HG02642 (cell line): ENCODE data around the gene WDR43.

Experiments used
- ATAC-seq: cut with Tn5 transposase; IDR thresholded peaks from one replicate; pipeline ENCODE4 v1.9.1; 2021; ENCODE audit warnings: mild to moderate bottlenecking; ENCODE audit not compliant: unreplicated experiment, poor library complexity

The WDR43 gene

DNA sequence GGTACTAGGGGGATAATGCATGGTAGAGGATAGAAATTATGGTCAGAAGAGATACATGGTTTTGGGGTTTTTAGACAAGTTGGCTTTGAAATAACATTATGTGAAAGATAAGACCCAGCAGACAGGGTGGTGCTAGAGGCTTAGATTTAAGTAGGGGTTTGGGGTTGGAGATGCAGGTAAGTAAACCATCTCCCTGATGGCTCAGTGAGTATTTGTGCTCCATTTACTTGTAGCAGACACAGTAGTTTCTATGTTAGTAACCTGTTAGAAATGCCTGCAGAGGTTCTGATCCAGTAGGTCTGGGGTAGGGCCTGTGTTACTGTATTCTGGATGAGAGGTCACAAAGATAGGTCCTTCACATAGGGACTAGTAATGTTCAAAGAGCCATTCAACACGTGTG is 13.7 kb downstream of the WDR43 start:
- ATAC-seq = no peak

DNA sequence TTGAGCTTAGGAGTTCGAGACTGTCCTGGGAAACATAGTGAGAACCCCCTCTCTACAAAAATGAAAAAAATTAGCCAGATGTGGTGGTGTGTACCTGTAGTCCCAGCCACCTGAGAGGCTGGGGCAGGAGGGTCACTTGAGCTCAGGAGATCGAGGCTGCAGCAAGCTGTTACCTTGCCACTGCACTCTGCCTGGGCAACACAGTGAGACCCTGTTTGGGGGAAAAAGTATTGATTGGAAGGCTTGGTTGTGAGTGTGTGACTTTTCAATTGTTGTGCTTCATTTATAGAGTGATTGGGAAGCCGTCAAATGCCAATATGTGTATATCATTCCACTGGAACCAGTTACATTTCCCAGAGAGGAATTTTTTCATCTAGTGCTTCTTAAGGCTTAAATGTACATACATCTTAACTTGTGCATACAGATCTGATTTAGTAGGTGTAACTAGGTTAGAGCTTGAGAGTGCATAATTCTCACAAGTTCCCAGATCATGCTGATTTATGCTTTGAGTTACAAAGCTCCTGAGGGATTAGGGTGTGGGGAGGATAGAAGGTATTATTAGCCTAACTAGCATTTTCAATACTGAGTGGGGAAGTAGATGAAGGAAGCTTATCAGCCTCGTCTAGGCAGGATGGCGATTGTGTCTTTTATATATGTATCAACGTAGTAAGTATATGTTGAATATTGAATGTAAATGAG is 15.3 kb downstream of the WDR43 start:
- no peak for ATAC-seq

DNA sequence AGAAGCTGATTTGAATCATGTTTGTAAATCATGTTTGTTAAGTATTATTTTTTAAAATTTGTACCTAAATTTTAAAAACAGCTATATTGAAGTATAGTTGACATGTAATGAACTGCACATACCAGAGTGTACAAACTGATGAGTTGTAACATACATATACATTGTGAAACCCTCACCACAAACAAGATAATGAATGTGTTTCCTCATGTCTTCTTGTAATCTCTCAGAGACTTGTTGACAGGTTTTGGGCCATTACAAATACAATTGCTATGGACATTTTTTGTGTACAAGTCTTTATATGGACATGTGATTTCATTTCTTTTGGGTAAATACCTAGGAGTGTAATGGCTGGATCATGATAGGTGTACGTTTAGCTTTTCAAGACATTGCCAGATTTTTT is 21.5 kb downstream of the WDR43 start:
- ATAC-seq = no peak

DNA sequence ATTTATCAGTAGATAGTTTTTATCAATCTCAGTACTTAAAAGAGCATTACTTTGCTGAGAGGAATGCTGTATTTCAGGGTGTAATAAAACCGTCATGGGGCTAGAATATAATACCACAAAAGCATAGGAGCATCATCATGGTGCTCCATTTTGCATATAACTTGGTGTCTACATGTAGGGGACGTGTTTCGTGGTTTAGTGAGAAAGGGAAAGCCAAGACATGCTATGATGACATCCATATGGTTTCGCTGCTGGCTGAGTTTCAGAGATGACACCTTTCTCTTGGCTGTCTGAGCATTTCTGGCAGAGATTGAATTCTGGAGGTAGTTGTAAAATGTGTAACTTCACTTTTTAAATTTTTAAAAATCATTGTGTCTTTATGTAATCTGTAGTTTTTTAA is 32.4 kb downstream of the WDR43 start:
- no peak for ATAC-seq

DNA sequence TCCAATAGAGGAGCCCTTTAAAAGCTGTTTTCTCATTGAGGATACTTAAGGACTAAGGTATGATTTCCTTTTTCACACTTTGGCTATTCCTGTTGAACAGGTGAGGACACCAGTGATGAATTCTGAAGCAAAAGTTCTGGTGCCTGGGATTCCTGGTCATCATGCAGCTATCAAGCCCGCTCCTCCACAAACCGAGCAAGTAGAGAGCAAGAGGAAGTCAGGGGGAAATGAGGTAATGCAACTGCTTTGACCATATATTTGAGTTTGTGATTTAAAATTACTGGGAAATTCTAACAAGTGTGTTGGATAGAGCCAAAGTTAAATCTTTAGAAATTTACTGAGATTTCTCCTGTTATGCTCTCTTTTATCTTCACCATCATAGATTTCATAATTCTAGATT is 33.0 kb downstream of the WDR43 start:
- ATAC-seq = no peak

DNA sequence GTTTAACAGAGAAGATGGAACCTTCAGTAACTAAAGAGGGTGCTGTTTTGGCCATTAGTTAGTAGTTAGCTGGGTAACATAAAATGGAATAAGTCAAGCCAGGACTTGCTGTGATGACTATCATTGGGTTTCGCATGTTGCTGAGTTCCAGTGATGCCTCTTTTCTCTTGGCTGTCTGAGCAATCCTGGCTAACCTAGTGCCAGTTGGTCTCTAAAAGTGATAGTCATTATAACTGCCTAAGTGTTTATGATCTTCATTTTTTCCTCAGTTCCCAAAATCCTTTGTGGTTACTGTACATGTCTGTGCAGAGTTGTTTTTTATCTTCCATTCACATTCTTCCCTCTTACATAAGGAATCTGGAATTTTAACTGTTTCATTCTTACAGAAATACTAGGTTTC is 33.4 kb downstream of the WDR43 start:
- no peak for ATAC-seq

DNA sequence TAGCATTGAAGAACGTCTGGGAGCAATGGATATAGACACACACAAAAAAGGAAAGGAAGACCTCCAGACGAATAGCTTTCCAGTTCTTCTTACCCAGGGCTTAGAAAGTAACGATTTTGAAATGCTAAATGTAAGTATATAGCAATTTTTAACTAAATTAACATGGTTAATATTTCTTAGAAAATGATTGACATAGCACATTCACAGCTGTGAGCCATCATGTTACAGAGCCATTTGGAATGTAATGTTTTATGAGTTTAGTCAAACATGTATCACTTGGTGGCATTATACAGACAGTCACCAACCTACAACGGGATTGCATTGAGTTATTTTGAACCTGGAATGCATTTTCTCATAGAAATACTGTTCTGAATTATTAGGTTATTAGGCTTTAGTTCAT is 35.1 kb downstream of the WDR43 start:
- ATAC-seq = no peak

DNA sequence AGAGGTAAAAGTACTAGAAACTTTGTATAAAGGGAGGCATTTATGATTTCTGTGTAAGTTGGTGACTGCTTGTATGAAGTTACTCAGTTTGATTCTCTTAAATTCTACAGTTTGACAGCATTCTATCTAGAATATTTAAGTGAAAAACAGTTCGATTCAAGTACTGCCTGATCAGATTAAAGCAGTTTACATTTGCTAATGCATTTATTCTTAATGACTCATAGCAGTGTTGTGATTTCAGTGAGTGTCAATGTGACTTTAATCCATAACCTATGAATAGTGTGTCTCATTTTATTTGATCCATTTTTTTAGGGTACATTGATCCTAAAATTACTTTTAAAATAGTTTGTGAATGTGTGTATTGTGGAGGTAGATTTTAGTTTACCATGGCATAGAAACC is 35.7 kb downstream of the WDR43 start:
- ATAC-seq = no peak

DNA sequence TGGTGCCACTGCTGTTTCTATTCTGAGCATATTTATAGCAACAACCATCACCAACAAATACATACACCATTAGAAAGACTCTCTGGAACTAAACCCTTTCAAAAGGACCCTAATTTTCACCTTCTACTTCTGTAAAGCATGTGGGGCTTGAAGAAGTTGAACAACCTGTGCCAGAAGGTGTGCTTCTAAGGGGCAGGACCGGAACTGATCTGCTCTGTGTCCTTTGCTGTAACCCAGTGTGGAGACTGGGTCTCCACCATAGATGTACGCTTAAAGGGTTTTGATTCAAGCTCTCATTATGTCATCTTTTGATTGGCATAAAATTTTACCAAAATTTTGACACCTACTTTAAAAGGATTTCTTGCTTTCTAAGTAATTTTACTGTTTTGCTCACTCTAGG is 40.3 kb downstream of the WDR43 start:
- ATAC-seq = no peak

DNA sequence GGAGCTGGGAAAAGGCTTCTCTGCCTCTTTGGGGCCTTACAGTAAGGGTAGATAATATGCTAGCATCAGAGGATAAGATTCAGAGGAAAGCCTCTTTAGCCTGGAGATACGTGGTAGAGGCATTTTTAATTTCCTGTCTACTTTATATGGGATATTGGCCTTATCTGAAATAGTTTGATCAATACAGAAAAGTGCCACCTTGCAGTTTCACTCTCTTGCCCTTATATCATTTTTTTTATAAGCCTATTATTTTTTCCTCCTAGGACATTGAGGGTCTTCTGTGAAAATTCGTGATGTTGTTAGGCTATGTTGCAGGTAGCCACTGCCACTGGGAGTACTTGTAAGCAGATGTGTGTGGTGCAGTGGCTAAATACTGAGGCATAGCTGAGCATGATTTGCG is 46.5 kb downstream of the WDR43 start:
- no peak for ATAC-seq

DNA sequence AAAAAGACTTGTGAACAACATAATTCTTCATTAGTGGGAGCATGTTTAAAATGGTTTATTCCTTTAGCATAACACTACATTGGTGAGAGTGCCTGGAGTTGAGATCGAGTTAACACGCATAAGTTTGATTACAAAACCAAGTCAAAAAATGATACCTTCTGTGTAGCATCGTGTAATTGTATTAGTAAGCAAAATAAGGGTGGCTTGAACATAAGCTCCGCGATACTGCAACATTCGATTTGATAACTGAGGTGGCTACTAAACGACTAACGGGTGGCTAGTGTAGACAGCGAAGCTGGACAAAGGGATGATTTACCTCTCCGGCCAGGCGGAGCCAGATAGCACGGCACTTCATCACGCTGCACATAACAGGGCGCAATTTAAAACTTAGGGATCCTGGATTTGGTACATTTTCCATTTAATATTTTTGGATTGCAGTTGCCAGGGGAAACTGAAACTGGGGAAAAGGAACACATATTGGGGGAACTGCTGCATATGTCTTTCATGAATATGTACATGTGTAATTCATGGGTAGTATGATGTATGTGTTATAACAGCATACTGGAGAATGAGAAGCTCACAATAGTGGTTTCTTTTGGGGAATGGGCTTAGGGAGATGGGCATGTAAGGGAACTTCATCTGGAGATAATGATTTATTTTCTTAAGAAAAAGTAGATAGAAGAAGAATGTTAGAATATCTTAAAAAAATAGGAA is 50.2 kb downstream of the WDR43 start:
- no peak for ATAC-seq

DNA sequence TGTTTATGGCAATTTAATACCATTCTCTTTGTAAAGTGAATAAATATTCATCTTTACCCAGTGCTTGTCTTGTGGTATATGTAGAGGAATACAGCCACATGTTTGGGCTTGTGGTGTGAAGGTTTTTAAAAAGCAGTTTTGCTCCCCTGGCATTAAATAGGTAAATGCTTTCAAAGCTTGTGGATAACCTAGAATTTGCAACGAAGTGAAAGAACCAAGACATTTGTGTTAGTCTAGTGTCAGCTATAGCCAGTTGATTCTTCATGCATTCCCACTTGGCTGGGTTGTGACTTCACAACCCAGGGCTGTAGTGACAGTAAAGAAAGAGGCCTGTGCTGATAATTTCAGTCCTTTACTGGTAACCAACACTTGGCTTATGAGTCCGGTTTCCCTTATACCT is 53.7 kb downstream of the WDR43 start:
- no peak for ATAC-seq

DNA sequence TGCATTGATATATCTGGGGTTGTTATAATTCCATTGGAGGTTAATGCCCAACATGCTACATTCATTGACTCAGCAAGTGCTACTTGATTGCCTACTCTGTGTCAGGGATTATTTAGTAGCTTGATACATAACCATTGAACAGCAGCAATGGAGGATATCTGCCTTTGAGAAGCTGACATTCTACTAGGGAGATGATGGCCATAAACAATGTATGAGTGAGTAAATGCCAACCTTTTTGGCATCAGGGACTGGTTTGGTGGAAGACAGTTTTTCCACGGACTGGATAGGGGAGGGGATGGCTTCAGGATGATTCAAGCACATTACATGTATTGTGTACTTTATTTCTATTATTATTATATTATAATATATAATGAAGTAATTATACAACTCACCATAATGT is 54.7 kb downstream of the WDR43 start:
- no peak for ATAC-seq

DNA sequence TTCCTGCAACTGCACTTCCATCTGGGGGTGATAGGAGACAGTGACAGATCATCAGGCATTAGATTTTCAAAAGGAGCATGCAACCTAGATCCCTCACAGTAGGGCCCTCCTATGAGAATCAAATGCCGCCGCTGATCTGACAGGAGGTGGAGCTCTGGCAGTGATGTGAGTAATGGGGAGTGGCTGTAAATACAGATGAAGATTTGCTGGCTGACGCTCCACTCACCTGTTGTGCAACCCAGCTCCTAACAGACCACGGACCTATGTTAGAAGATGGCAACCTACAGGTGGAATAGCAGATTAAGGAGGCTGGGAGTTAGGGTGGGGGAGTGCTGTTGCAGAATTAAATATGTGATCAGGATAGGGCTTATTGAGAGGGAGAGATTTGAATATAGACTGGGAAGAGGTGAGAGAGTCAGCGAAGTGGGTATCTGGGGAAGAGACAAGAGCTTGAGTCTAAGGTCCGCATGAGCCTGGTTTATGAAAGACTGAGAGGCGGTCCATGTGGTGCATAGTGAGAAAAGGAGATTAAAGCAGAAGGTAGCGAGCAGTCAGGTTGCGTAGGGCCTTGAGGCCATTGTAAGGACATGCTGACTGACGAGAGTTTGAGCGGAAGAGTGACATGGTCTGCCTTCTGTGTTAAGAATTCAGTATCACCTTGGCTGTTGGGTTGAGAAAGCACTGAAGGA is 55.3 kb downstream of the WDR43 start:
- no peak for ATAC-seq

DNA sequence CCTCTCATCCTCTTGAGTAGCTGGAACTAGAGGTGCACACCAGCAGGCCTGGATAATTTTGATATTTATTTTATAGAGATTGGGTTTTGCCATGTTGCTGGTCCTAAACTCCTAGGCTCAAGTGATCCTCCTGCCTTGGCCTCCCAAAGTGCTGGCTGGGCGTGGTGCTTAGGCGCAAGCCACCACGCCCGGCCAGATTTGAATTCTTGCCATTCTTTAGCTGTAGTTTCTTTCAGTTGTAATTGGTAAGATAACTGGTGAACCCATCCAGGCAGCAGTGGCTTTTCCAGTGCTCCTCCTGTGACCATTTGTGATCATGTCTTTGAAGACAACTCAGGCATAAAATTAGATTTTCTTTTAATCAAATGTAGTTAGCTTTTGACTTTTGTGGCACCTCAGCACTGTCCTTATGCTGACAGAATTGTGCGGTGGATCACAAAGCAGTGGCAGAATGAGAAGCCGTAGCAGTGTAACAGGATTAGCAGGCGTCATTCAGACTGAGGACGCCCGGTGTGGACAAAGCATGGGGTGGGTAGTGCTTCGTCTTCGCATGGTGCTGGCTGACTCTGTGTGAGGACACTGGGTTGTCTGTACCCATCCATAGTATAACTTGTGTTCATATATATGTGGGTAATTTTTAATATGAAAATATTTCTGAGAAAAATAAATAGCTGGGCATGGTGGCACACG is 56.6 kb downstream of the WDR43 start:
- ATAC-seq = no peak

DNA sequence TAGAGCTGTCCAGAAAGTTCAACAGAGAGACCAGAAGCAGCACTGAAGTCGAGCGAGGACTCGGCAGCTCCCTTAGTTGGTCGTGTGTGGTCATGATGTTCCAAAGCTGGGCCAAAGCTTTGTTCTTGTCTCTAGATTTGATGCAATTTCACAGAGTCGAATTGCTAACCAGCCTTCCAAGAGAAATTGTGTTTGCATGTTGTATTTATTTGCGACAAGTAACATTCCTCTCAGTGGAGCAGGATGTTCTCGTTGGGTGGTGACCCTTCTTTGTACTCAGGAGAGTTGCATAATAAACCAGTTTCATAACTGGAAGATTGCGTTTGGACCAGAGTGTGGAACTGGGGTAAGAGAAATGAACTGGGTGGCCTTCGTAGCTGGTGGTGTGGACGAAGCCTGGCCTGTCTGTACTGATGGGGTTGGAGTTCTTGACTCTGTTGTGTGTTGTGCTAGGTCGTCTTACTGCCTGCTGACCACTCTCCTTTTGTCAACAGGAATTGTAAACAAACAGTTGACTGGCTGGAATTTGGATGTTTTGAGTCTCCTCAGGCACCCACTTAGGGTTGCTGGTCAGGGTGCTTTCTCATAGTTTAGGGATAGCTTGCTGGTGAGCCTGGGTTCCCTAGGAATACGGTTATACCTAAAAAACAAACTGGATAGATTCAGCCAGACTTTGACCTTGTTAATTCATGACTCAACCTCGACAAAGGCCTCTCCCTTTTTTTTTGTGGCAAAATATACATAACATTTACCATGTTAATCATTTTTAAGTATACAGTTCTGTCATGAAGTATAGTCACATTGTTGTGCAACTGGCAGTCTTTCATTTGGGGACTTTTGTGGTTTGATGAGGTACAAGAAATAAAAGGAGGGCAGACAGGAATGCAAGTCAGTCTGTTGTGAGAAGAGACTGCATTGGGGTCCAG is 57.7 kb downstream of the WDR43 start:
- ATAC-seq = no peak

DNA sequence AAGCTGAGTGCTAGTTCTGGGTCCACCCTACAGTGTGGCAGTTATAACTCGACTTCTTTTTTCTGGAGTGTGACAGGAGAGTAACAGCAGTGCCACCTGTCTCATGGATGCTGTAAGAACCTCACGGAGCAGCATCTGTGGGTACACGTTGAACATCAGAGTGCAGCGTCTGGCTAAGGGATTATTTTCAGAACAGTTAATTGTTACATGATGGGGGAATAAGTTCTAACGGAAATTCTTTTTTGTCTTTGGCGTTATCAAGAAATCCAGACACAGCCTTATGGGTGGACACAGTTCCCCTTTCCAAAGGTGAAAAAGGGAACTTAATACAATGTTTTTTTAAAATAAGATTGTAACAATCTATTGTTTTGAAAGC is 58.4 kb downstream of the WDR43 start:
- ATAC-seq = no peak

DNA sequence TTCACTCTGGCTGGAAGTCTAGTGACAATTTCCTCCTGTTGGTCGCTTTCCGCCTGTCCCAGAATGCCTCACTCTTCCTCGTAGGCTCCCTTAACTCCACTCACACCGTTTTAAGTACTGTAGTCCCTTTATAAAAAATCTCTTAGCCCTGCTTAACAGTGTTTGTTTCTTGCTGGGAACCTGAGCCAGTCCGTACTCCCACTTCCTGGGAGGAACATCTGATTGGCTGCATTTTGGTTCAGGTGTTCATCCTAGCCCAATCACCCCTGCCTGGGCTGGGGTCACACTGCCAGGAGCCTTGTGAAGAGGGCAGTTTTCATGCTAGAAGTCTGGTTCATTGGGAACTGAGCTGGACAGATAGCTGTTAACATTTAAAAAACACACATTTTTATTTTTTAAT is 61.0 kb downstream of the WDR43 start:
- ATAC-seq = no peak

DNA sequence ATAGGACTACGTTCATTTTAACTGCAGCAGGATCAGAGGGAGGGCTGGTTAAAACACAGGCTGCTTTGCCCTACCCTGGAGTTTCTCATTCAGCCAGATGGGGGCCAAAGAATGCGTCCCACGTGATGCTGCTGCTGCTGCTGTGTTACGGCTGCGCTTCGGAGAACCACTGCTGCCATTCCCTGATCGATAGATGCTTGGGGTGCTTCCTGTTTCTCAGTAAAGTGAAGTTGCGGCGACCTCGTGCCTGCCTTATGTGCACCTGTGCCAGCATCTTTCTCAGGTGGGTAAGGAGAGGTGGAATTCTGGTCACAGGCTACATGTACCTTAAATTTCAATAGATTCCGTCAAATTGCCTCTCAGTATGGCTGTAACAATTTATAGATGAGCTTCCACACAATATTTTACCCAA is 62.0 kb downstream of the WDR43 start:
- no peak for ATAC-seq

DNA sequence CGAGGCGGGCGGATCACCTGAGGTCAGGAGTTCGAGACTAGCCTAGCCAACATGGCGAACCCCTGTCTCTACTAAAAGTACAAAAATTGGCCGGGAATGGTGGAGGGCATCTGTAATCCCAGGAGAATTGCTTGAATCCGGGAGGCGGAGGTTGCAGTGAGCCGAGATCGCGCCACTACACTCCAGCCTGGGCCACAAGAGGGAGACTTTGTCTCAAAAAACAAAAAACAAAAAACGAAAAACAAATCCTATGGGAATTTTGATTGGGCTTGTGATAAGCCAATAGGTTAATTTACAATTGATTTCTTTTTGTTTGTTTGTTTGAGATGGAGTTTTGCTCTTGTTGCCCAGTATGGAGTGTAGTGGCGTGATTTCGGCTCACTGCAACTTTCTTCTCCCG is 62.4 kb downstream of the WDR43 start:
- no peak for ATAC-seq
